Endothelial cell (in vitro differentiated cells): ENCODE data around the gene PPP6R2. TPM values are rescaled to one million over a fixed set of nuclear protein-coding genes. Genes with fewer than 3 reads are reported as not detected.

Experiments
- DNase-seq: peaks from one replicate; pipeline ENCODE4 v3.0.0; 2021; ENCODE audit warnings: low spot score
- H3K27ac Mint-ChIP-seq: one replicate; pipeline ENCODE4 v1.8.0; 2021; ENCODE audit warnings: mixed read lengths, inconsistent platforms; ENCODE audit not compliant: unreplicated experiment
- H3K27me3 Mint-ChIP-seq: one replicate; pipeline ENCODE4 v1.8.0; 2021; ENCODE audit warnings: mild to moderate bottlenecking, moderate library complexity, mixed read lengths, inconsistent platforms; ENCODE audit not compliant: unreplicated experiment
- H3K36me3 Mint-ChIP-seq: one replicate; pipeline ENCODE4 v1.8.0; 2021; ENCODE audit warnings: mild to moderate bottlenecking, low read depth, mixed read lengths, inconsistent platforms; ENCODE audit not compliant: unreplicated experiment
- H3K4me1 Mint-ChIP-seq: one replicate; pipeline ENCODE4 v1.8.0; 2021; ENCODE audit warnings: mild to moderate bottlenecking, mixed read lengths, inconsistent platforms; ENCODE audit not compliant: unreplicated experiment
- H3K4me3 Mint-ChIP-seq: one replicate; pipeline ENCODE4 v1.8.0; 2021; ENCODE audit warnings: mild to moderate bottlenecking, mixed read lengths, inconsistent platforms; ENCODE audit not compliant: unreplicated experiment
- H3K9me3 Mint-ChIP-seq: one replicate; pipeline ENCODE4 v1.8.0; 2021; ENCODE audit warnings: mixed read lengths, inconsistent platforms; ENCODE audit not compliant: unreplicated experiment
- CTCF ChIP-seq: fragments of 200-600 bp; sonication (generic); IDR thresholded peaks from one replicate; pipeline ENCODE4 v1.5.0; 2021; ENCODE audit warnings: antibody characterized with exemption; ENCODE audit not compliant: unreplicated experiment
- total RNA-seq: library from RNA; stranded (reverse); fragmentation: NEBNext Ultra II Directional; extraction: Animal tissue kit (Norgen Biotek cat#: 25700); gene quantifications from one replicate; pipeline ENCODE4 v1.2.1, GENCODE V29; 2021; ENCODE audit not compliant: unreplicated experiment

Gene PPP6R2
- total RNA-seq, 1 donor from 2014 or later, result 50.9 TPM

DNA sequence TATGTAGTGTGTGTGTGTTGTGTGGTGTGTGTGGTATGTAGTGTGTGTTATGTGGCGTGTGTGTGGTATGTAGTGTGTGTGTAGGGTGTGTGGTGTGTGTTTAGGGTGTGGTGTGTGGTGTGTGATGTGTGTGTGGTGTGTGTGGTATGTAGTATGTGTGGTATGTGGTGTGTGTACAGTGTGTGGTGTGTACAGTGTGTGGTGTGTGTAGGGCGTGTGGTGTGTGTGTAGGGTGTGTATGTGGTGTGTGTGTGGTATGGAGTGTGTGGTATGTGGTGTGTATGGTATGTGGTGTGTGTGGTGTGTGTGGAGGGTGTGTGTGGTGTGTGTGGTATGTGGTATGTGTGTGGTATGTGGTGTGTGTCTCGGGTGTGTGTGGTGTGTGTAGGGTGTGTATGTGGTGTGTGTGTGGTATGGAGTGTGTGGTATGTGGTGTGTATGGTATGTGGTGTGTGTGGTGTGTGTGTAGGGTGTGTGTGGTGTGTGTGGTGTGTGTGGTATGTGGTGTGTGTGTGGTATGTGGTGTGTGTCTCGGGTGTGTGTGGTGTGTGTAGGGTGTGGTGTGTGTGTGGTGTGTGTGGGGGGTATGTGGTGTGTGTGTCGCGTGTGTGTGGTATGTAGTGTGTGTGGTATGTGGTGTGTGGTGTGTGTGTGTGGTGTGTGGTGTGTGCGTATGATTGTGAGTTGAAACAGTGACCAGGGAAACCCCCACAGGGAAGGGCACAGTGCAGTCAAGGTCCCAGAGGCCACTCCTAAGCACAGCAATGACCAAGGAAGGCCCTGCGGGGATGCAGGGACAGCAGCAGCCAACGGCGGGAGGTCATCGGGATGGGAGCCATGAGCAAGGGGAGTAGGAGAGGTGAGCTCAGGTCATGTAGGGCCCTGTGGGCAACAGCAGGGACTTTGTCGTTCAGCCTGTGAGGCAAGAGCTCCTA is 2.9 kb upstream of the PPP6R2 start:
- Mint-ChIP-seq H3K9me3 (no peaks in the 10 kb centered on the region), H3K27me3 (peaks cover 1% of the 10 kb centered on the region), H3K36me3 (no peaks in the 10 kb centered on the region), H3K4me1 (no peaks in the 10 kb centered on the region), H3K27ac (no peak overlapping the region), H3K4me3 (no peak overlapping the region)
- no peak for TF ChIP-seq CTCF
- no peak for DNase-seq

- H3K27me3 Mint-ChIP-seq, result no peaks in the 10 kb centered on the region
Measured at GRCh38 chr22:50341977-50342650, 1.0 kb upstream of the PPP6R2 start.

DNA sequence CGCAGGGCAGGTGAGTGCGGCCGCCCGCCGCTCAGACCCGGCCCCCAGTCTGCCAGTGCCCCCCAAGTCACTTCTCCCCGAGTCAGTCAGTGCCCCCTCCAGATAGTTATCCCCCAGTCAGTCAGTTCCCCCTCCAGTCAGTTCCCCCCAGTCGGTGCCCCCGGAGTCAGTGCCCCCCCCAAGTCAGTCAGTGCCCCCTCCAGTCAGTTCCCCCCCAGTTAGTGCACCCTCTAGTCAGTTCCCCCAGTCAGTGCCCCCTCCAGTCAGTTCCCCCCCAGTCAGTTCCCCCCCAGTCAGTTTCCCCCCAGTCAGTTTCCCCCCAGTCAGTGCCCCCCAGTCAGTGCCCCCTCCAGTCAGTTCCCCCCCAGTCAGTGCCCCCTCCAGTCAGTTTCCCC is 411 bp downstream of the PPP6R2 start:
- H3K4me1 Mint-ChIP-seq, result no peaks in the 10 kb centered on the region
- peak overlapping the region; percentile 81 for H3K4me3 Mint-ChIP-seq
- no peaks in the 10 kb centered on the region for H3K9me3 Mint-ChIP-seq
- no peak for DNase-seq
- no peak for TF ChIP-seq CTCF
- no peaks in the 10 kb centered on the region for H3K36me3 Mint-ChIP-seq
- no peak overlapping the region for H3K27ac Mint-ChIP-seq
- H3K27me3 Mint-ChIP-seq, result no peaks in the 10 kb centered on the region

More at GRCh38 chr22:50341977-50342650, 1.0 kb upstream of the PPP6R2 start:
- peak overlapping the region; percentile 70 for H3K27ac Mint-ChIP-seq
- H3K4me3 Mint-ChIP-seq, result peak overlapping the region; percentile 89
- H3K9me3 Mint-ChIP-seq, result no peaks in the 10 kb centered on the region
- no peaks in the 10 kb centered on the region for H3K4me1 Mint-ChIP-seq
- peak; percentile 85 for TF ChIP-seq CTCF
- H3K36me3 Mint-ChIP-seq, result no peaks in the 10 kb centered on the region
- DNase-seq, result peak; percentile 94

DNA sequence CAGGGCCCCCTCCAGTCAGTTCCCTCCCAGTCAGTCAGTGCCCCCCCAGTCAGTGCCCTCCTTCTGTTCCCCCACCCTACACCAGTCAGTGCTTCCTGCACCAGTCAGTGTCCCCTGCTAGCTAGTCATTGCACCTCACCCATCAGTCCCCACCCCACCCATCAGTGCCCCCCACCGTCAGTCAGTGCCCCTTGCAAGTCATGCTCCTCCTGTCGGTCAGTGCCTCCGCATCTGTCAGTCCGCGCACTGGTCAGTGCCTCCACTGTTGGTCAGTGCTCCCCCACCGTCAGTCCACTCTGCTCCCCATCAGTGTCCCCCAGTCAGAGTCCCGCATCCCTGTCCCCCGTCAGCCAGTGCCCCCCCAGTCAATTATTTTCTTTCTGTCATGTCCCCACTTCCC is 3.3 kb downstream of the PPP6R2 start:
- H3K9me3 Mint-ChIP-seq, result no peaks in the 10 kb centered on the region
- H3K27ac Mint-ChIP-seq, result no peak overlapping the region
- H3K4me1 Mint-ChIP-seq, result no peaks in the 10 kb centered on the region
- no peaks in the 10 kb centered on the region for H3K36me3 Mint-ChIP-seq
- H3K4me3 Mint-ChIP-seq, result peak overlapping the region; percentile 31
- no peak for TF ChIP-seq CTCF
- H3K27me3 Mint-ChIP-seq, result no peaks in the 10 kb centered on the region
- no peak for DNase-seq

DNA sequence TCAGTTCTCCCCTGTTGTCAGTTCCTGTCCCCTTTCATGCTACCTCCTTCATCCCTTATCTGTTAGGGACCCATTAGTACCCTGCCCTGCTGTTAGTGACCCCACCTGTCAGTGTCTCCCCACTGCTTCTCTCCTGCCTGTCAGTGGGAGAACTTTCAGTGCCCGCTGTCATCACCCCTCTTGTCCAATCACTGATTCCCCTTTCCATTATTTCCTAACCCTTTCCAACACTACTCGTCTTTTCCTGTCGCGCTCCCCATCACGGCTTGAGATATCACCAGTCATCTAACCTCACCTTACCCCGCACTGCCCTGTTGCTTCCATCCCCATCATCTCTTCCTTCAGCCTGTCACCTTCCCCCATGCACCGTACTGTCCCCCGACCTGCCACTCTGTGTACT is 4.0 kb downstream of the PPP6R2 start:
- no peak for TF ChIP-seq CTCF
- no peak for DNase-seq
- Mint-ChIP-seq H3K4me1 (no peaks in the 10 kb centered on the region), H3K27ac (no peak overlapping the region), H3K27me3 (no peaks in the 10 kb centered on the region), H3K9me3 (no peaks in the 10 kb centered on the region), H3K36me3 (no peaks in the 10 kb centered on the region), H3K4me3 (no peak overlapping the region)
